Sigmoid colon (tissue), 7 donors: ENCODE measurements around the gene WDFY4. TPM values are rescaled to one million over a fixed set of nuclear protein-coding genes. Genes with fewer than 3 reads are reported as not detected.

Experiments
- DNase-seq: peaks from one replicate; pipeline ENCODE4 v3.0.0-alpha.2; 2019
- H3K27ac ChIP-seq, 4 donors: fragments of 200-600 bp; sonication (generic); one replicate each; pipeline ENCODE4 v1.5.1; 2016 to 2019; ENCODE audit warnings: mild to moderate bottlenecking in 1 of 4
- H3K27me3 ChIP-seq, 3 donors: fragments of 200-600 bp; sonication (generic); one replicate each; pipeline ENCODE4 v1.5.1; 2019; ENCODE audit warnings: mild to moderate bottlenecking in 1 of 3
- H3K36me3 ChIP-seq, 4 donors: fragments of 200-600 bp; sonication (generic); one replicate each; pipeline ENCODE4 v1.5.1; 2016 to 2019
- H3K4me1 ChIP-seq, 4 donors: fragments of 200-600 bp; sonication (generic); one replicate each; pipeline ENCODE4 v1.5.1; 2017 to 2019
- H3K4me3 ChIP-seq, 4 donors: fragments of 200-600 bp; sonication (generic); one replicate each; pipeline ENCODE4 v1.5.1; 2017 to 2019; ENCODE audit warnings: mild to moderate bottlenecking in 2 of 4, moderate library complexity in 1 of 4
- H3K9me3 ChIP-seq, 4 donors: fragments of 200-600 bp in 3 of 4; sonication (generic) in 3 of 4; one replicate each; pipeline versions ENCODE4 v1.5.1 to v1.6.1; 2013 to 2019
- CTCF ChIP-seq, 4 experiments: fragments of 450-650 bp in 3 of 4; fragments of 200-600 bp in 1 of 4; IDR thresholded peaks; one replicate each; pipeline ENCODE4 v1.5.1; 2016 to 2019; ENCODE audit warnings: antibody characterized with exemption in 4 of 4, mild to moderate bottlenecking in 3 of 4, moderate library complexity in 2 of 4
- EP300 ChIP-seq, 4 donors: sonication (generic); formaldehyde crosslinking; IDR thresholded peaks; one replicate each; pipeline ENCODE4 v1.6.1; 2017; ENCODE audit warnings: antibody characterized with exemption in 4 of 4
- POLR2A ChIP-seq, 2 donors: fragments of 450-650 bp; IDR thresholded peaks; one replicate each; pipeline ENCODE4 v1.6.1; 2016; ENCODE audit warnings: antibody characterized with exemption in 2 of 2, mild to moderate bottlenecking in 2 of 2, moderate library complexity in 2 of 2
- POLR2AphosphoS5 ChIP-seq, 4 donors: sonication (generic); formaldehyde crosslinking; IDR thresholded peaks; one replicate each; pipeline ENCODE4 v1.6.1; 2017; ENCODE audit warnings: antibody characterized with exemption in 4 of 4
- WGBS, 2 donors: extraction: QIAGEN DNeasy Blood & Tissue Kit; methylation state at CpG; one replicate each; pipeline ENCODE4 v1.1.7; 2013; 5-methylcytosine and 5-hydroxymethylcytosine counted together
- intact Hi-C: fragments of 100-400 bp; cut with DNase I; formaldehyde crosslinking; loops from one replicate; pipeline ENCODE4 v1.15.1; 2023
- polyA plus RNA-seq, 3 donors: library from polyadenylated mRNA; stranded (reverse); fragments of 200-250 nt; gene quantifications; one replicate each; pipeline ENCODE4 v1.2.3, GENCODE V29; 2013
- total RNA-seq, 4 donors: library from RNA; depleted of rRNA; stranded (reverse); fragments of >200 nt; gene quantifications; one replicate each; pipeline ENCODE4 v1.1.0, GENCODE V29; 2016
- donor health status: healthy with polysubstance abuse.
- donor health status: Bipolar disorder and iron deficiency.
- donor health status: healthy.

The WDFY4 gene
- total and polyA plus RNA-seq, 7 donors, result 0.60 to 18.6 (median 2.5) TPM

- 79 to 85% methylated on average over 12 of the region's 12 CpGs for WGBS, 2 donors
- H3K27ac ChIP-seq, result peak overlapping the region in 3 of 4 donors; percentile 19 to 60 (median 41)
- no peaks in the 10 kb centered on the region for H3K4me1 ChIP-seq
- TF ChIP-seq POLR2A (IDR thresholded peaks at IDR 0.05) (no peak), EP300 (IDR thresholded peaks at IDR 0.05) (no peak), CTCF (IDR thresholded peaks at IDR 0.05) (no peak)
- H3K9me3 ChIP-seq, result no peaks in the 10 kb centered on the region
- DNase-seq, result no peak
- no peaks in the 10 kb centered on the region for H3K27me3 ChIP-seq
- intact Hi-C loops, result no loop called here
- no peaks in the 10 kb centered on the region for H3K36me3 ChIP-seq
- no peak overlapping the region for H3K4me3 ChIP-seq
These were observed 115.5 kb downstream of the WDFY4 start for GRCh38 chr10:48800007-48800675.

- no peak for DNase-seq
- Histone ChIP-seq H3K36me3 (no peaks in the 10 kb centered on the region), H3K4me3 (no peak overlapping the region), H3K9me3 (no peaks in the 10 kb centered on the region), H3K27ac (peak overlapping the region in 2 of 4 donors; percentile 41 to 60), H3K4me1 (no peaks in the 10 kb centered on the region), H3K27me3 (no peaks in the 10 kb centered on the region)
- no peak for TF ChIP-seq POLR2AphosphoS5 (IDR thresholded peaks at IDR 0.05)
- no peak for TF ChIP-seq EP300 (IDR thresholded peaks at IDR 0.05)
- no peak for TF ChIP-seq CTCF (IDR thresholded peaks at IDR 0.05)
- TF ChIP-seq POLR2A (IDR thresholded peaks at IDR 0.05), result no peak
- intact Hi-C loops, result no loop called here
These were observed 116.3 kb downstream of the WDFY4 start for GRCh38 chr10:48801001-48801421.

- DNase-seq, result no peak
- TF ChIP-seq POLR2A (IDR thresholded peaks at IDR 0.05), result no peak
- no peak for TF ChIP-seq CTCF (IDR thresholded peaks at IDR 0.05)
- no peak for TF ChIP-seq POLR2AphosphoS5 (IDR thresholded peaks at IDR 0.05)
- no peak overlapping the region for H3K27ac ChIP-seq
- no peaks in the 10 kb centered on the region for H3K36me3 ChIP-seq
- intact Hi-C loops, result no loop called here
- no peaks in the 10 kb centered on the region for H3K27me3 ChIP-seq
- no peak overlapping the region for H3K4me3 ChIP-seq
- 74 to 82% methylated on average over 2 of the region's 2 CpGs for WGBS, 2 donors
- H3K4me1 ChIP-seq, result no peaks in the 10 kb centered on the region
- no peaks in the 10 kb centered on the region for H3K9me3 ChIP-seq
These were observed 118.0 kb downstream of the WDFY4 start for GRCh38 chr10:48802611-48803071.

- no peaks in the 10 kb centered on the region for H3K9me3 ChIP-seq
- DNase-seq, result no peak
- intact Hi-C loops, result no loop called here
- TF ChIP-seq EP300 (IDR thresholded peaks at IDR 0.05) (no peak), POLR2A (IDR thresholded peaks at IDR 0.05) (no peak), POLR2AphosphoS5 (IDR thresholded peaks at IDR 0.05) (no peak), CTCF (IDR thresholded peaks at IDR 0.05) (no peak)
- H3K27me3 ChIP-seq, result no peaks in the 10 kb centered on the region
- H3K4me3 ChIP-seq, result no peak overlapping the region
- no peaks in the 10 kb centered on the region for H3K4me1 ChIP-seq
- no peak overlapping the region for H3K27ac ChIP-seq
- no peaks in the 10 kb centered on the region for H3K36me3 ChIP-seq
- 72 to 75% methylated on average over 4 of the region's 4 CpGs for WGBS, 2 donors
These were observed 119.3 kb downstream of the WDFY4 start for GRCh38 chr10:48803801-48804584.
